ENCODE results near the gene KIF2A.

The KIF2A gene

GRCh38 chr5:62281411-62281810, 24.6 kb upstream of the KIF2A start:
- Histone ChIP-seq H3K9ac (ENCODE audit: low read depth, low read length) (no peak overlapping the region), H2AFZ (ENCODE audit: low read depth, low read length) (no peak overlapping the region), H3K27ac (ENCODE audit: low read length) (no peak overlapping the region), H3K9me3 (ENCODE audit: insufficient read depth, low read length, severe bottlenecking) (no peaks in the 10 kb centered on the region), H4K20me1 (ENCODE audit: insufficient read depth, low read length) (no peaks in the 10 kb centered on the region), H3K4me3 (ENCODE audit: low read depth in 1 of 2, low read length in 2 of 2) (no peak overlapping the region), H3K4me1 (ENCODE audit: insufficient read depth, low read length) (no peaks in the 10 kb centered on the region), H3K4me2 (ENCODE audit: insufficient read depth, low read length) (no peak overlapping the region), H3K79me2 (ENCODE audit: insufficient read depth, low read length) (no peaks in the 10 kb centered on the region), H3K36me3 (ENCODE audit: insufficient read depth, low read length) (no peaks in the 10 kb centered on the region), H3K27me3 (ENCODE audit: insufficient read depth, low read length, poor library complexity) (no peaks in the 10 kb centered on the region)
- DNase-seq (no peak), ATAC-seq (ENCODE audit: insufficient read depth, low read depth) (no peak)
- no peak for TF ChIP-seq EZH2 (IDR thresholded peaks at IDR 0.05; ENCODE audit: borderline replicate concordance, low read depth, low read length, severe bottlenecking)
- no peak for TF ChIP-seq CTCF (IDR thresholded peaks at IDR 0.05; ENCODE audit: borderline replicate concordance, extremely low read depth, low read length, poor library complexity, severe bottlenecking)

GRCh38 chr5:62282064-62282463, 23.9 kb upstream of the KIF2A start:
- Histone ChIP-seq H3K27me3 (ENCODE audit: insufficient read depth, low read length, poor library complexity) (no peaks in the 10 kb centered on the region), H3K4me1 (ENCODE audit: insufficient read depth, low read length) (no peaks in the 10 kb centered on the region), H3K4me2 (ENCODE audit: insufficient read depth, low read length) (no peak overlapping the region), H3K36me3 (ENCODE audit: insufficient read depth, low read length) (no peaks in the 10 kb centered on the region), H3K79me2 (ENCODE audit: insufficient read depth, low read length) (no peaks in the 10 kb centered on the region), H3K4me3 (ENCODE audit: low read depth in 1 of 2, low read length in 2 of 2) (no peak overlapping the region), H4K20me1 (ENCODE audit: insufficient read depth, low read length) (no peaks in the 10 kb centered on the region), H3K27ac (ENCODE audit: low read length) (no peak overlapping the region), H2AFZ (ENCODE audit: low read depth, low read length) (no peak overlapping the region), H3K9ac (ENCODE audit: low read depth, low read length) (no peak overlapping the region), H3K9me3 (ENCODE audit: insufficient read depth, low read length, severe bottlenecking) (no peaks in the 10 kb centered on the region)
- ATAC-seq (ENCODE audit: insufficient read depth, low read depth) (no peak), DNase-seq (no peak)
- TF ChIP-seq EZH2 (IDR thresholded peaks at IDR 0.05; ENCODE audit: borderline replicate concordance, low read depth, low read length, severe bottlenecking) (no peak), CTCF (IDR thresholded peaks at IDR 0.05; ENCODE audit: borderline replicate concordance, extremely low read depth, low read length, poor library complexity, severe bottlenecking) (no peak)

GRCh38 chr5:62283005-62283404, 23.0 kb upstream of the KIF2A start:
- Histone ChIP-seq H3K79me2 (ENCODE audit: insufficient read depth, low read length) (no peaks in the 10 kb centered on the region), H3K36me3 (ENCODE audit: insufficient read depth, low read length) (no peaks in the 10 kb centered on the region), H2AFZ (ENCODE audit: low read depth, low read length) (no peak overlapping the region), H3K4me2 (ENCODE audit: insufficient read depth, low read length) (no peak overlapping the region), H3K4me3 (ENCODE audit: low read depth in 1 of 2, low read length in 2 of 2) (no peak overlapping the region), H4K20me1 (ENCODE audit: insufficient read depth, low read length) (no peaks in the 10 kb centered on the region), H3K4me1 (ENCODE audit: insufficient read depth, low read length) (no peaks in the 10 kb centered on the region), H3K27ac (ENCODE audit: low read length) (no peak overlapping the region), H3K27me3 (ENCODE audit: insufficient read depth, low read length, poor library complexity) (no peaks in the 10 kb centered on the region), H3K9me3 (ENCODE audit: insufficient read depth, low read length, severe bottlenecking) (no peaks in the 10 kb centered on the region), H3K9ac (ENCODE audit: low read depth, low read length) (no peak overlapping the region)
- no peak for TF ChIP-seq CTCF (IDR thresholded peaks at IDR 0.05; ENCODE audit: borderline replicate concordance, extremely low read depth, low read length, poor library complexity, severe bottlenecking)
- no peak for TF ChIP-seq EZH2 (IDR thresholded peaks at IDR 0.05; ENCODE audit: borderline replicate concordance, low read depth, low read length, severe bottlenecking)
- no peak for DNase-seq
- no peak for ATAC-seq (ENCODE audit: insufficient read depth, low read depth)

GRCh38 chr5:62283861-62284260, 22.1 kb upstream of the KIF2A start:
- DNase-seq = no peak
- Histone ChIP-seq H3K79me2 (ENCODE audit: insufficient read depth, low read length) (no peaks in the 10 kb centered on the region), H3K27ac (ENCODE audit: low read length) (no peak overlapping the region), H3K27me3 (ENCODE audit: insufficient read depth, low read length, poor library complexity) (no peaks in the 10 kb centered on the region), H3K9ac (ENCODE audit: low read depth, low read length) (no peak overlapping the region), H3K4me2 (ENCODE audit: insufficient read depth, low read length) (no peak overlapping the region), H3K9me3 (ENCODE audit: insufficient read depth, low read length, severe bottlenecking) (no peaks in the 10 kb centered on the region), H2AFZ (ENCODE audit: low read depth, low read length) (no peak overlapping the region), H3K36me3 (ENCODE audit: insufficient read depth, low read length) (no peaks in the 10 kb centered on the region), H3K4me3 (ENCODE audit: low read depth in 1 of 2, low read length in 2 of 2) (no peak overlapping the region), H3K4me1 (ENCODE audit: insufficient read depth, low read length) (no peaks in the 10 kb centered on the region), H4K20me1 (ENCODE audit: insufficient read depth, low read length) (no peaks in the 10 kb centered on the region)
- TF ChIP-seq CTCF (IDR thresholded peaks at IDR 0.05; ENCODE audit: borderline replicate concordance, extremely low read depth, low read length, poor library complexity, severe bottlenecking) (no peak), EZH2 (IDR thresholded peaks at IDR 0.05; ENCODE audit: borderline replicate concordance, low read depth, low read length, severe bottlenecking) (no peak)
- ATAC-seq (ENCODE audit: insufficient read depth, low read depth) = no peak
